ENCODE data around the gene KLRC2.
"Not testable (repeated sequence)": the region's sequence is repeated elsewhere in the genome, so short reads cannot be mapped to it uniquely, and the experiment has no call there.

Gene KLRC2

DNA sequence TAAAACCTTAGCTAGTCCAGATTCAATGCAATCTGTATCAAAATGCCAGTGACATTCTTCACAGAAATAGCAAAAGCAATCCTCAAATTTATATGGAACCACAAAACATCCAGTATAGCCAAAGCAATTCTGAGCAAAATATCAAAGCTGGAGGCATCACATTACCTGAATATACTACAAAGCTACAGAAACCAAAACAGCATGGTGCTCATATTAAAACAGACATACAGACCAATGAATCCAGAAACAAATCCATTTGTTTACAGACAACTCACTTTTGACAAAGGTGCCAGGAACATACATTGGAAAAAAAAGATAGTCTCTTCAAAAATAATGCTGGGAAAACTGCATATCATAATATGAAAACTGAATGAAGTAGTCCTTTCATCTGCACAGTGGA lies 31.0 kb downstream of the KLRC2 start:
- DNase-seq: no peak

- peak; percentile 35 for DNase-seq
These were observed 35.0 kb downstream of the KLRC2 start for GRCh38 chr12:10400829-10401228.

GRCh38 chr12:10398168-10398567 lies 37.6 kb downstream of the KLRC2 start:
- DNase-seq: no peak

GRCh38 chr12:10397296-10397695 lies 38.5 kb downstream of the KLRC2 start:
- no peak for DNase-seq

DNA sequence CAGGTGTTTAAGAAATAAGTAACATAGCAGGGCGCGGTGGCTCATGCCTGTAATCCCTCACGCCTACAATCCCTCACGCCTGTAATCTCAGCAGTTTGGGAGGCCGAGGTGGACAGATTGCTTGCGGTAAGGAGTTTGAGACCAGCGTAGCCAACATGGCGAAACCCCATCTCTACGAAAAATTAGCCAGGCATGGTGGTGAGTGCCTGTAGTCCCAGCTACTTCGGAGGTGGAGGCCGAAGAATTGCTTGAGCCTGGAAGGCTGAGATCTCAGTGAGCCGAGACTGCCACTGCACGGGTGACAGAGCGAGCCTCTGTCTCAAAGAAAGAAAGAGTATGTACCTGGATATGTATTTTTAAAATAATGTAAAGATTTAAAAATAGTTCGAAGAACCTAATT lies 39.6 kb downstream of the KLRC2 start:
- DNase-seq: not testable (repeated sequence)

DNA sequence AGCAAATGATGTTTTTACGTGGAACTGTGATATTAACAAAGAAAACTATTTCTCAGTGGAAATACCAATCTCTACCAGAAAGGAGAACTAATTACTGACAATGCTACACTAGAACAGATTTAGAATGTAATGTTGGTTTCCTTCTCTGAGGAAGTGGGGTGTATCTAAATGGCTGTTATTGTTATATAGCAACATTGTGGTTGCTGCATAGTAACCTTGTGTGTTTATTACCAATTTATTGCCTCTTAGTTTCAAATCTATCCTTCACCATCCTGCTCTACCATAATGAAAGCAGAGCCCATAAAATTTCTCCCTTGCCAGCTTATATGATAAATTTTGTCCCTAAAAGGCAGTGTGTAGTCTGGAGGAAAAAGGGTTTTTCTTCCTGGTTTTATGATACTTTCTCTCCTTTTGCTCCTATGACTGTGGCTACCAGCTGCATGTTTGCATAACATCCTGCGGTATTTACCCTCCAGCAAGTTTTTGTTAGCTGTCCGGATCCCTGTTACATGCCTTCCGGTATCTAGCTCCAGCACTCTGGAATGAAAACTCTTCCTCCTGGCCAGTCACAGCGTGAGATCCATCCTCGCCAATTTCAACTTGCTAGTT lies 40.3 kb downstream of the KLRC2 start:
- no peak for DNase-seq

- not testable (repeated sequence) for DNase-seq
These were observed 41.2 kb downstream of the KLRC2 start for GRCh38 chr12:10394531-10395152.

GRCh38 chr12:10393291-10393690 lies 42.5 kb downstream of the KLRC2 start:
- no peak for DNase-seq

- DNase-seq: peak; percentile 94
These were observed 43.3 kb downstream of the KLRC2 start for GRCh38 chr12:10392394-10392930.

GRCh38 chr12:10390991-10391390 lies 44.8 kb downstream of the KLRC2 start:
- DNase-seq: not testable (repeated sequence)

GRCh38 chr12:10389904-10390303 lies 45.9 kb downstream of the KLRC2 start, which contains the start of gene KLRK1:
Gene KLRK1, minus strand, starts transcription at chr12:10390041. Its CDS starts 1,231 bp downstream, at chr12:10388810.
- no peak for DNase-seq

DNA sequence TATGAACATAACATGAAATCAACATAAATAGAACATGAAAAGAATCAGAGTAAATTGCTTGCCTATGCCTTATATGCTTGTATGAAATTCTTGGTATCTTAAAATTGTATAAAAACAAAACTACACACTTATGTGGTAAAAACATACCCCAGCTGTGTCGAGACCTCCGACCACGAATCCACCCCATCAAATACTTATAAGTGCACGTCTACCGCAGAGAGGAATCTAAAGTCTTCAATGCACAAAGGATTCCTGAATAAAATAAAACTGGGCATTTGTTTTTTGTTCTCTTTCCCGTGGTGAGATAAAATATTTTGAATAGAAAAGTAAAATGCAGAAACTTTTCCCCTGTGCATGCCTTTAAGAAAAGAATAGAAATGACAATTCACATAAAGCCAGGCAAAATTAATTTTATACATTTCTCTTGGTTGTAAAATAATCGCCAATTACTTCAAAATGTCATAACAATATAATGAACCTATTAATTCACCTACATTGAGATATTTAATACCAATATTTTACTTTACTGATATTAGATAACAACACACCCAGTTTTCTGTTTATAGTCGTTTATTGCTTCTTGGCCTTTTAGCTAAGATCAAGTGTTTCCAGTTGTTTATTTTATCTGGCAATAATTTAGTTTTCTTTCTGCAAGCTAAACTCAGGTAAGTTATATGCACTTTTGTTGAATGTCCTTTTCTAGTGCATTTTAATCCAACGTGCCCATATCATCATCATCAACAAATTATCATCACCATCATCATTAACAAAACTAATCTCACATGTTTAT lies 47.0 kb downstream of the KLRC2 start:
- DNase-seq: no peak

- DNase-seq: not testable (repeated sequence)
These were observed 48.3 kb downstream of the KLRC2 start for GRCh38 chr12:10387498-10387897.

DNA sequence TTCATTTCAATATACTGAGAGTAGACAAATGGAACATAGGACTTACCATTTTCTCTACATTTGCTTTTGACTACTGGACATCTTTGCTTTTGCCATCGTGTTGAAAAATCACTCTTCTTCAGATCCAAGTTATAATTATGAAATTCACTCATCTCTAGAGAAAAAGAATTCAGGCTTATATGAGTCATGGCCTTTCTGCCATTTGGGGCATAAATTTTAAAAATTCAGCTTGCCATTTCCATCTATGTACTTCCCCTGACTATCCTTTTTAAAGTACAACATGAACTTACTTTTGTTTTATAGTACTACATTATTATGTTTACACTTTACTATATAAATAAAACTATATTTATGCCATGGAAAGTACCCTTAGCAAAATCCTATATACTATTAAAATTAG lies 49.0 kb downstream of the KLRC2 start:
- DNase-seq: no peak

- no peak for DNase-seq
These were observed 50.6 kb downstream of the KLRC2 start for GRCh38 chr12:10385166-10385613.

- no peak for DNase-seq
These were observed 51.6 kb downstream of the KLRC2 start for GRCh38 chr12:10384191-10384590.

GRCh38 chr12:10381928-10382628 lies 53.7 kb downstream of the KLRC2 start:
- no peak for DNase-seq

Measured in OCI-M1 (cell line).